ENCODE data around the gene G2E3.
"Not testable (repeated sequence)": the region's sequence is repeated elsewhere in the genome, so short reads cannot be mapped to it uniquely, and the experiment has no call there.

- not testable (repeated sequence) for TF ChIP-seq REST (IDR thresholded peaks at IDR 0.05); SP1 (IDR thresholded peaks at IDR 0.05); YY1 (IDR thresholded peaks at IDR 0.05); TAF1 (conservative IDR thresholded peaks at IDR 0.05); RAD21 (IDR thresholded peaks at IDR 0.05); HNF4G (IDR thresholded peaks at IDR 0.05); FOXA1 (IDR thresholded peaks at IDR 0.05); RXRA (IDR thresholded peaks at IDR 0.05)
- TF ChIP-seq, protein P1, sequence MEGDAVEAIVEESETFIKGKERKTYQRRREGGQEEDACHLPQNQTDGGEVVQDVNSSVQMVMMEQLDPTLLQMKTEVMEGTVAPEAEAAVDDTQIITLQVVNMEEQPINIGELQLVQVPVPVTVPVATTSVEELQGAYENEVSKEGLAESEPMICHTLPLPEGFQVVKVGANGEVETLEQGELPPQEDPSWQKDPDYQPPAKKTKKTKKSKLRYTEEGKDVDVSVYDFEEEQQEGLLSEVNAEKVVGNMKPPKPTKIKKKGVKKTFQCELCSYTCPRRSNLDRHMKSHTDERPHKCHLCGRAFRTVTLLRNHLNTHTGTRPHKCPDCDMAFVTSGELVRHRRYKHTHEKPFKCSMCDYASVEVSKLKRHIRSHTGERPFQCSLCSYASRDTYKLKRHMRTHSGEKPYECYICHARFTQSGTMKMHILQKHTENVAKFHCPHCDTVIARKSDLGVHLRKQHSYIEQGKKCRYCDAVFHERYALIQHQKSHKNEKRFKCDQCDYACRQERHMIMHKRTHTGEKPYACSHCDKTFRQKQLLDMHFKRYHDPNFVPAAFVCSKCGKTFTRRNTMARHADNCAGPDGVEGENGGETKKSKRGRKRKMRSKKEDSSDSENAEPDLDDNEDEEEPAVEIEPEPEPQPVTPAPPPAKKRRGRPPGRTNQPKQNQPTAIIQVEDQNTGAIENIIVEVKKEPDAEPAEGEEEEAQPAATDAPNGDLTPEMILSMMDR (IDR thresholded peaks at IDR 0.05; ENCODE audit: low read depth, low read length, missing input control), result not testable (repeated sequence)
- TF ChIP-seq, protein P2, sequence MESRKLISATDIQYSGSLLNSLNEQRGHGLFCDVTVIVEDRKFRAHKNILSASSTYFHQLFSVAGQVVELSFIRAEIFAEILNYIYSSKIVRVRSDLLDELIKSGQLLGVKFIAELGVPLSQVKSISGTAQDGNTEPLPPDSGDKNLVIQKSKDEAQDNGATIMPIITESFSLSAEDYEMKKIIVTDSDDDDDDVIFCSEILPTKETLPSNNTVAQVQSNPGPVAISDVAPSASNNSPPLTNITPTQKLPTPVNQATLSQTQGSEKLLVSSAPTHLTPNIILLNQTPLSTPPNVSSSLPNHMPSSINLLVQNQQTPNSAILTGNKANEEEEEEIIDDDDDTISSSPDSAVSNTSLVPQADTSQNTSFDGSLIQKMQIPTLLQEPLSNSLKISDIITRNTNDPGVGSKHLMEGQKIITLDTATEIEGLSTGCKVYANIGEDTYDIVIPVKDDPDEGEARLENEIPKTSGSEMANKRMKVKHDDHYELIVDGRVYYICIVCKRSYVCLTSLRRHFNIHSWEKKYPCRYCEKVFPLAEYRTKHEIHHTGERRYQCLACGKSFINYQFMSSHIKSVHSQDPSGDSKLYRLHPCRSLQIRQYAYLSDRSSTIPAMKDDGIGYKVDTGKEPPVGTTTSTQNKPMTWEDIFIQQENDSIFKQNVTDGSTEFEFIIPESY (IDR thresholded peaks at IDR 0.05), result not testable (repeated sequence)
- TF ChIP-seq, protein P3, sequence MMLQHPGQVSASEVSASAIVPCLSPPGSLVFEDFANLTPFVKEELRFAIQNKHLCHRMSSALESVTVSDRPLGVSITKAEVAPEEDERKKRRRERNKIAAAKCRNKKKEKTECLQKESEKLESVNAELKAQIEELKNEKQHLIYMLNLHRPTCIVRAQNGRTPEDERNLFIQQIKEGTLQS (IDR thresholded peaks at IDR 0.05), result not testable (repeated sequence)
- TF ChIP-seq, protein P4, sequence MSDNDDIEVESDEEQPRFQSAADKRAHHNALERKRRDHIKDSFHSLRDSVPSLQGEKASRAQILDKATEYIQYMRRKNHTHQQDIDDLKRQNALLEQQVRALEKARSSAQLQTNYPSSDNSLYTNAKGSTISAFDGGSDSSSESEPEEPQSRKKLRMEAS (IDR thresholded peaks at IDR 0.05), result not testable (repeated sequence)
These were observed 85.5 kb downstream of the G2E3 start for GRCh38 chr14:30644462-30644861.
